ENCODE data around the gene BTBD9. TPM values are rescaled to one million over a fixed set of nuclear protein-coding genes. Genes with fewer than 3 reads are reported as not detected.

Gene BTBD9
- total and polyA plus RNA-seq, 2 experiments from 2014 or later, result 13.0 to 17.0 TPM

DNA sequence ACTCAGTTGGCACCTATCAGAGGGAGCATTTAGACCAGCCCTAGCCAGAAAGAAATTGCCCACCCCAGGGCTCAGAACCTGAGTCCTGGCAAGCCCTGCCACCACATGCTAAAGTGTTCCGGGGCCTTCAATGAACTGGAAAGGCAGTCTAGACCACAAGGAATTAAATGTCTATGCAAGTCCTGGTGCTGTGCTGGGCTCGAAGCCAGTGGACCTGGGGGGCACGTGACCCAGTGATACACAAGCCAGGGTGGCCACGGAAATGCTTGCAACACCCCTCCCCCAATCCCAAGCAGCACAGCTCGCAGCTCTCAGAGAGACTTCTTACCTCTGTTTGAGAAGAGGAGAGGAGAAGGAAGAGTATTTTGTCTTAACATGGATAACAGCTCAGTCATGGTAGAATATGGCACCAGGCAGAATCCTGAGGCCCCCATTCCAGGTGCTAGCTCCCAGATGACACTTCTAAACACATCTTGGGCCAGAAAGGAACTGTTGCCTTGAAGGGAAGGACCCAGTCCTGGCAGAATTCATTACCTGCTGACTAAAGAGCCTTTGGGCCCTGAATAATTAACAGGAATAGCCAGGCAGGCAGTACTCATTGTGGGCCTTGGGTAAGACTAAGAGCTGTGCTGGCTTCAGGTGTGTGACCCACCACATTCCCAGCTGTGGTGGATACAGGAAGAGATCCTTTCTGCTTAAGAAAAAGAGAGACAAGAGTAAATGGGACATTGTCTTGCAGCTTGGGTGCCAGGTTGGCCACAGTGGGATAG, 111.3 kb downstream of the BTBD9 start:
- no peak for DNase-seq (ENCODE audit: low spot score)
- TF ChIP-seq EZH2 (IDR thresholded peaks at IDR 0.05; ENCODE audit: borderline replicate concordance) (no peak), CTCF (IDR thresholded peaks at IDR 0.05; ENCODE audit: poor library complexity) (no peak), EZH2phosphoT487 (IDR thresholded peaks at IDR 0.05; ENCODE audit: low read depth, severe bottlenecking, unreplicated experiment) (no peak)
- Histone ChIP-seq H3K79me2 (no peaks in the 10 kb centered on the region), H3K27ac (no peak overlapping the region), H3K27me3 (no peaks in the 10 kb centered on the region), H3K9me2 (replicated peaks; ENCODE audit: insufficient read depth) (no peaks in the 10 kb centered on the region), H2AFZ (no peak overlapping the region), H3K9me3 (ENCODE audit: low read depth) (peaks cover 5% of the 10 kb centered on the region), H3K4me1 (ENCODE audit: insufficient read depth) (no peaks in the 10 kb centered on the region), H4K20me1 (ENCODE audit: insufficient read depth, poor library complexity, severe bottlenecking) (no peaks in the 10 kb centered on the region), H3K4me2 (no peak overlapping the region), H3K36me3 (replicated peaks; ENCODE audit: insufficient read depth, low read depth) (no peaks in the 10 kb centered on the region), H3K4me3 (no peak overlapping the region)
- WGBS (ENCODE audit: low lambda C conversion rate, missing lambda C conversion rate), result 92% methylated on average over 5 of the region's 5 CpGs

DNA sequence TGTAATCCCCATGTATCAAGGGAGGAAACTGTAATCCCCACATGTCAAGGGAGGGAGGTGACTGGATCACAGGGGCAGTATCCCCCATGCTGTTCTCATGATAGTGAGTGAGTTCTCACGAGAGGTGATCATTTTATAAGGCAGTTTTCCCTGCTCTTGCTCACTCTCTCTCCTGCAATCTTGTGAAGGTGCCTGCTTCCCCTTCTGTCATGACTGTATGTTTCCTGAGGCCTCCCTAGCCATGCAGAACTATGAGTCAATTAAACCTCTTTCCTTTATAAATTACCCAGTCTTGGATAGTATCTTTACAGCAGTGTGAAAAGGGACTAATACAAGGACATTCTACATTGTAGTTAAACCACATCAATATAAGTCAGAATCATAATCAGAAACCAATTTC, 112.4 kb downstream of the BTBD9 start:
- Histone ChIP-seq H3K4me3 (no peak overlapping the region), H3K27me3 (no peaks in the 10 kb centered on the region), H3K36me3 (replicated peaks; ENCODE audit: insufficient read depth, low read depth) (no peaks in the 10 kb centered on the region), H3K4me1 (ENCODE audit: insufficient read depth) (no peaks in the 10 kb centered on the region), H4K20me1 (ENCODE audit: insufficient read depth, poor library complexity, severe bottlenecking) (no peaks in the 10 kb centered on the region), H3K4me2 (no peak overlapping the region), H3K9me2 (replicated peaks; ENCODE audit: insufficient read depth) (no peaks in the 10 kb centered on the region), H2AFZ (no peak overlapping the region), H3K27ac (no peak overlapping the region), H3K79me2 (no peaks in the 10 kb centered on the region), H3K9me3 (ENCODE audit: low read depth) (peaks cover 5% of the 10 kb centered on the region)
- 91% methylated on average over 1 of the region's 1 CpG for WGBS (ENCODE audit: low lambda C conversion rate, missing lambda C conversion rate)
- DNase-seq (ENCODE audit: low spot score), result no peak
- TF ChIP-seq EZH2 (IDR thresholded peaks at IDR 0.05; ENCODE audit: borderline replicate concordance) (no peak), CTCF (IDR thresholded peaks at IDR 0.05; ENCODE audit: poor library complexity) (no peak), EZH2phosphoT487 (IDR thresholded peaks at IDR 0.05; ENCODE audit: low read depth, severe bottlenecking, unreplicated experiment) (no peak)

- peaks cover 5% of the 10 kb centered on the region for H3K9me3 ChIP-seq (ENCODE audit: low read depth)
- no peaks in the 10 kb centered on the region for H4K20me1 ChIP-seq (ENCODE audit: insufficient read depth, poor library complexity, severe bottlenecking)
- H3K4me2 ChIP-seq, result no peak overlapping the region
- no peaks in the 10 kb centered on the region for H3K79me2 ChIP-seq
- TF ChIP-seq CTCF (IDR thresholded peaks at IDR 0.05; ENCODE audit: poor library complexity) (no peak), EZH2 (IDR thresholded peaks at IDR 0.05; ENCODE audit: borderline replicate concordance) (no peak), EZH2phosphoT487 (IDR thresholded peaks at IDR 0.05; ENCODE audit: low read depth, severe bottlenecking, unreplicated experiment) (no peak)
- 98% methylated on average over 2 of the region's 2 CpGs for WGBS (ENCODE audit: low lambda C conversion rate, missing lambda C conversion rate)
- H3K4me3 ChIP-seq, result no peak overlapping the region
- no peak overlapping the region for H2AFZ ChIP-seq
- H3K27me3 ChIP-seq, result no peaks in the 10 kb centered on the region
- no peaks in the 10 kb centered on the region for H3K4me1 ChIP-seq (ENCODE audit: insufficient read depth)
- no peak overlapping the region for H3K27ac ChIP-seq
- DNase-seq (ENCODE audit: low spot score), result no peak
- H3K9me2 ChIP-seq (replicated peaks; ENCODE audit: insufficient read depth), result no peaks in the 10 kb centered on the region
- no peaks in the 10 kb centered on the region for H3K36me3 ChIP-seq (replicated peaks; ENCODE audit: insufficient read depth, low read depth)
These were observed 113.8 kb downstream of the BTBD9 start for GRCh38 chr6:38525888-38526287.

Data from hepatocyte (in vitro differentiated cells).